SKM-1 treated with dmso at 0.1 percent for 144 hours (cell line): ENCODE data around the gene KCNQ1.

Experiments
- DNase-seq: peaks from one replicate; lab custom pipeline; 2025; ENCODE audit not compliant: unreplicated experiment; lab: John Stamatoyannopoulos, UW

KCNQ1 gene

DNA sequence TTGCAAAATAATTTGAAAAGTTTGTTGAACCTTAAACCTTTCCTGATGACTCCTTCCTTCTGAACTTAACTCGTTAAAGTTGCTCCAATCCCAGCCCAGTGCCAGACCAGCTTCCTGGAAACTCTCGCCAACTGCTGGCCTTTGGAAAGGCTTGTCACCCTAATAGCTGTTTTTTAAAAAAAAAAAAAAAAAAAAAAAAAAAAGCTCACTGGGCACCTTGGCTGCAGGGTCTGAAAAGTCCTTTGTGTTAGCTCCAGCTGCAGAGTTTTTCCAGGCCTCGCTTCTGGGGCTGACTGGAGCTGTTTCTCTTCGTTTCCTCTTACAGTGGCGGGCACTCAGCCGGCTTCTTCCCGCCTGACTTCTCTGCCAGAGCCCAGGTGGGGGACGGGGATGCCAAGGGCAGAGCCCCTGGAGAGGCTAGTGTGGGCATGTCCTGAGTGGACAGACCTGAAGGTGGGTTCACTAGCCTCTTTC, 229.9 kb downstream of the KCNQ1 start:
- no peak for DNase-seq

GRCh38 chr11:2675540-2675939, 230.7 kb downstream of the KCNQ1 start:
- no peak for DNase-seq

DNA sequence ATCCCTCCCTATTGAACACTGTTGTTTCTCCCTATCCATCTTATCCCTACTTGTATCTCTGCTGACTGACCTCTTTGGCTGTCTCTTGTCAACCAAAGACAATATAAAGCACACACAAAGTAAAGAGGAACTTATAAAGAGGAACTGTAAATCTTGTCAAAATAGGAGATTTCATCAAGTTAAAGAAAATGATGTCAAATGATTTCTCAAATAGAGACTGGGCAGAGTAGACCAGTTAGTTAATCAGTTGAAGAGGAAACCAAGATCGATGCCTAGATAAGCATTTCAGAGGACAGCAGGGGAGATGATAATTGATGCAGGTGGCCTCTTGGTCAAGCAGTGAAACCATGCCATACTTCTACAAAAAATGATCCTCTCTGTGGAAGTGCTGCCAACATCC, 232.3 kb downstream of the KCNQ1 start:
- peak; percentile 78 for DNase-seq

DNA sequence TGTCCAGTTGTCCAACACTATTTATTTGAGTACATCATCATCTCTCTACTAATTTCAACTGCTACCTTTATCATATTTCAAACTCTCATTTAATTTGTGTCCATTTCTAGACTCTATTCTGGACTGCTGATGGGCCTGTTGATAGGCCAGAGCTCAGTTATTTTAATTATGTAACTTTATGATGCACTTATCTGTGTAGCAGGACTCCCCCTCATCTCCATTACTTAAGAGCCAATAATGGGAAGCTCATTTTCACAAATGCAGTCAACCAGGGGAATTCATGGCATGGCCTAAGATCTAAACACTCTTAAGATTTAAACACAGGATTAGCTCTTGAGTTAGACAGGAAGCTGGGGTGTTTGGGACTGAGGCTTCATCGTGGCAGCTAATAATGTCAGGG, 233.6 kb downstream of the KCNQ1 start:
- DNase-seq, result no peak

DNA sequence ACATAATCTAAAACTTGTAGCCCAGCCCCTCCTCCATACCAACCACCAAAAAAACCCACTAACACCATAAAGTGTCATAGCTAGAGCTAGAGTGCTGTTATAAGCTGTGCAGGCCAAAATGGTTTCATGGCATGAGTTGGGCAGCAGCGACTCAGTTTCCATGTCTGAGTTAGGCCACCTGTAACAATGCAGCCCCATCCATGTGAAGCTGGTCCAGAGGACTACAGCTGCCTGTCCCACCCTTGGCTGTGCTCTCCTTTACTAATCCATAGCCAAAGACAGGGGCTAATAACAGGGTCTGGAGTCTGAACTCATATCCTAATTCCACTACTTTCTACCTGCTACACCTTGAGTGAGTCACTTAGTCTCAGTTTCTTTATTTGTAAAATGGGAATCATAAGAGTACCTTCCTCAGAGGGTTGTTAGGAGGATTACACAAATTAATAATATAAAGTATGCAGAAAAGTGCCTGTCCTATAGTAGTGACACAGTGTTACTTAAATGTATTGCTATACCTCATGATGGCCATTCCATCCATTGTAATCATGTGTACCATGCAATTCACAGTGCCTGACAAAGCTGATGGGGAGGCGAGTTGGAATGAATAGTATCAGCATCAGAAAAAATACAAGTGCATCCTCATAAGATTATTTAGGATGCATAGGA, 234.3 kb downstream of the KCNQ1 start:
- DNase-seq, result no peak

DNA sequence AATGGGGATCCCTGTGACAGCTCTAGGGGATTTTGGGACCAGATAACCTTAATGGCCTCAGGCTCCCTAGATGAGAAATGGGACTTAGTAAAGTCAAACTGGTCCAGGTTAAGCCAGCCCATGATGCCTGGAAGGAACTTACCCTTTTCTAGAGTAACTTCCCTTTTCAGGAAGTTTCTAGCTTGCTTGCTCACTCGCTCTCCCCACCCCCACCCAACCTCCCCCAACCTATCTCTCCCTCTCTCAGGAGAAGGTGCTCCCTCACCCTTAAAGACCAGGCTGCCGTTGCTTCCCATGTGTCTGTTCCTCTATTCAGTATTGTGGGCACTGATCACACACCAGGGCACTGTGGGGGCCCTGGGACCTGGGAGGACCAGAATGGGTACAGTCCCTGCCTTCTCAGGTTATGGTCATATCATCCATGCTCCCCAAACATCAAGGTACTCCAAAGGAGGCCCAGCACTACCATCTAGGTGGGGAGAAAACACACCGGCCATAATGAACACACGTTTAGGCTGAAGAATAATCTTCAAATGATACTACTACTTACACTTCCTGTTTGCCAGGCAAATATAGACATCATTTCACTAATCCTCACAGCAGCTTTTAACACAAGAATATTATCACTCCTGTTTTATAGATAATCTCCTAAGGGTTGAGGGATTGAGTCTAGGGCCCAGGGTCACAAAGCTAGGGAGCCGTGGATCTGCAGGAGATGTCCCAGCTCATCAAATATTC, 236.8 kb downstream of the KCNQ1 start:
- peak; percentile 39 for DNase-seq

DNA sequence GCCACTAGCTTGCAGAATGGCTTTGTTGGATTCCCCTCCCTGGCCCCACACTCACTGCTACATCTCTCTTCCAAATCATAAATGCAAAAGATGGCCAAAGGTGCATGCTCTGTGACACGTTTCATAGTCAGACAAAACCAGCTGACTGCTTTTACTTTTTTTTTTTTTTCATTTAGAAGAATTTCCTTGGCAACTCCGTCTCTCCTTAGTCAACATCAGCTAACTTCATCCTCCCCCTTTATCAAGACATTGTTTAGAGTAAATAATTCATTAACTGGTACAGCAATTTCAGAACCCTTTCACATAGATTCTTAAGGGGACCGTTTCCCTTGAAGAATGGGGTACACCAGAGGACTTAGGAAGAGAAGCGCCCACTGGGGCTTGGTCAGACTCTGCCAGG, 239.0 kb downstream of the KCNQ1 start:
- no peak for DNase-seq

DNA sequence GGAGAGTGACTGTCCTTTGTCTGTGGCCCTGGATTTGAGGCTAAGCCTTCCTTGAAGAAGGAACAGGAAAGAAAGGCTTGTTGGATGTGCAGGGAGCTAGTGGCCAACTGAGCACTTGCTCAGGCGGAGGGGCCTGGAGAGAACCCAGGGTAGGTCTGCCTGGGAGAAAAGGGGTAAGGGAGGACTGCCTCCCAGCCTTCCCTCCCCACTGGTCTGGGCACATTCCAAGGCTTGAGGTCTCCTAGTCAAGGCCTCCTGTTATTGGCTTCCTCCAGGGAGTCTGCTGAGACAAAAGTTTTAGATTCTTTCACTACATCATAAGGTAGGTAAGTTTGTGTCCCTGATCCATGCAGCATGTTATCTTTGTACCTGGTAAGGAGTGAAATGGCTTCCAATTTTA, 239.8 kb downstream of the KCNQ1 start:
- no peak for DNase-seq

- no peak for DNase-seq
These were observed 240.2 kb downstream of the KCNQ1 start for GRCh38 chr11:2685051-2685450.

GRCh38 chr11:2685566-2686359, 241.0 kb downstream of the KCNQ1 start:
- no peak for DNase-seq

- no peak for DNase-seq
These were observed 241.8 kb downstream of the KCNQ1 start for GRCh38 chr11:2686360-2687222.

DNA sequence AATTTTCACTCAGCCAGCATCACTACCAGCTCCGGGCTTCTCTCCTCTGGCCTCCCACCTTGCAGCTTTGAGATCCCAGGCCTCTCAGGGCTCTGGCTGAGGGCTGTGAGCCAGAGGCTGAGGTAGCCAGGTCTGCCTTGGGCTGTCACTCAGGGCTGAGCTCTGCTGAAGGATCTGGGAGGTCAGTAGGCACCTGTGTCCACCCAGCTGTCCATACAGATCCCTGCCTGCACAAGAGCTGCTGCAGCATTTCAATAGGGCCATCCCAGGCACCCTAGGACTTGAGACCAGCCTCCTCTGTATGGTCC, 242.4 kb downstream of the KCNQ1 start:
- DNase-seq, result no peak

- DNase-seq, result no peak
These were observed 243.0 kb downstream of the KCNQ1 start for GRCh38 chr11:2687782-2688191.

- no peak for DNase-seq
These were observed 243.8 kb downstream of the KCNQ1 start for GRCh38 chr11:2688381-2689231.

- DNase-seq, result no peak
These were observed 245.1 kb downstream of the KCNQ1 start for GRCh38 chr11:2689651-2690575.

GRCh38 chr11:2690596-2691354, 246.0 kb downstream of the KCNQ1 start:
- DNase-seq, result no peak

GRCh38 chr11:2691355-2691761, 246.6 kb downstream of the KCNQ1 start:
- DNase-seq, result no peak
